Measurements from ENCODE around the gene GCC1. TPM values are rescaled to one million over a fixed set of nuclear protein-coding genes. Genes with fewer than 3 reads are reported as not detected.
A peak's percentile ranks its signal among the peaks of the same experiment; 100 is the strongest.

GCC1 gene
- total RNA-seq, 1 donor from 2014 or later, result 21.8 TPM

- peak overlapping the region; percentile 62 for H3K4me3 Mint-ChIP-seq (ENCODE audit: unreplicated experiment)
- TF ChIP-seq, protein P1, sequence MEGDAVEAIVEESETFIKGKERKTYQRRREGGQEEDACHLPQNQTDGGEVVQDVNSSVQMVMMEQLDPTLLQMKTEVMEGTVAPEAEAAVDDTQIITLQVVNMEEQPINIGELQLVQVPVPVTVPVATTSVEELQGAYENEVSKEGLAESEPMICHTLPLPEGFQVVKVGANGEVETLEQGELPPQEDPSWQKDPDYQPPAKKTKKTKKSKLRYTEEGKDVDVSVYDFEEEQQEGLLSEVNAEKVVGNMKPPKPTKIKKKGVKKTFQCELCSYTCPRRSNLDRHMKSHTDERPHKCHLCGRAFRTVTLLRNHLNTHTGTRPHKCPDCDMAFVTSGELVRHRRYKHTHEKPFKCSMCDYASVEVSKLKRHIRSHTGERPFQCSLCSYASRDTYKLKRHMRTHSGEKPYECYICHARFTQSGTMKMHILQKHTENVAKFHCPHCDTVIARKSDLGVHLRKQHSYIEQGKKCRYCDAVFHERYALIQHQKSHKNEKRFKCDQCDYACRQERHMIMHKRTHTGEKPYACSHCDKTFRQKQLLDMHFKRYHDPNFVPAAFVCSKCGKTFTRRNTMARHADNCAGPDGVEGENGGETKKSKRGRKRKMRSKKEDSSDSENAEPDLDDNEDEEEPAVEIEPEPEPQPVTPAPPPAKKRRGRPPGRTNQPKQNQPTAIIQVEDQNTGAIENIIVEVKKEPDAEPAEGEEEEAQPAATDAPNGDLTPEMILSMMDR (IDR thresholded peaks at IDR 0.05; ENCODE audit: unreplicated experiment), result no peak
- H3K36me3 Mint-ChIP-seq (ENCODE audit: low read depth, unreplicated experiment), result peaks cover 30% of the 10 kb centered on the region
- H3K27ac Mint-ChIP-seq (ENCODE audit: unreplicated experiment), result no peak overlapping the region
- peaks cover 17% of the 10 kb centered on the region for H3K27me3 Mint-ChIP-seq (ENCODE audit: unreplicated experiment)
- no peaks in the 10 kb centered on the region for H3K9me3 Mint-ChIP-seq (ENCODE audit: unreplicated experiment)
- no peak for DNase-seq (ENCODE audit: low spot score)
- H3K4me1 Mint-ChIP-seq (ENCODE audit: unreplicated experiment), result peaks cover 27% of the 10 kb centered on the region
These were observed 6.2 kb upstream of the GCC1 start for GRCh38 chr7:127591591-127591990.

DNA sequence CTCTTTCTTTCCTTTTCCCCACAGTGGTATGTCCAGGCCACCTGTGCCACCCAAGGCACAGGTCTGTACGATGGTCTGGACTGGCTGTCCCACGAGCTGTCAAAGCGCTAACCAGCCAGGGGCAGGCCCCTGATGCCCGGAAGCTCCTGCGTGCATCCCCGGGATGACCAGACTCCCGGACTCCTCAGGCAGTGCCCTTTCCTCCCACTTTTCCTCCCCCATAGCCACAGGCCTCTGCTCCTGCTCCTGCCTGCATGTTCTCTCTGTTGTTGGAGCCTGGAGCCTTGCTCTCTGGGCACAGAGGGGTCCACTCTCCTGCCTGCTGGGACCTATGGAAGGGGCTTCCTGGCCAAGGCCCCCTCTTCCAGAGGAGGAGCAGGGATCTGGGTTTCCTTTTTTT lies 5.8 kb upstream of the GCC1 start:
- Mint-ChIP-seq H3K4me1 (ENCODE audit: unreplicated experiment) (peaks cover 31% of the 10 kb centered on the region), H3K9me3 (ENCODE audit: unreplicated experiment) (no peaks in the 10 kb centered on the region), H3K36me3 (ENCODE audit: low read depth, unreplicated experiment) (peaks cover 30% of the 10 kb centered on the region), H3K4me3 (ENCODE audit: unreplicated experiment) (peak overlapping the region; percentile 62), H3K27ac (ENCODE audit: unreplicated experiment) (no peak overlapping the region), H3K27me3 (ENCODE audit: unreplicated experiment) (peaks cover 21% of the 10 kb centered on the region)
- DNase-seq (ENCODE audit: low spot score), result no peak
- TF ChIP-seq, protein P1 (IDR thresholded peaks at IDR 0.05; ENCODE audit: unreplicated experiment), result no peak

- Mint-ChIP-seq H3K4me1 (ENCODE audit: unreplicated experiment) (peaks cover 37% of the 10 kb centered on the region), H3K4me3 (ENCODE audit: unreplicated experiment) (peak overlapping the region; percentile 99), H3K36me3 (ENCODE audit: low read depth, unreplicated experiment) (peaks cover 29% of the 10 kb centered on the region), H3K9me3 (ENCODE audit: unreplicated experiment) (no peaks in the 10 kb centered on the region), H3K27me3 (ENCODE audit: unreplicated experiment) (peaks cover 21% of the 10 kb centered on the region), H3K27ac (ENCODE audit: unreplicated experiment) (no peak overlapping the region)
- TF ChIP-seq, protein P1 (IDR thresholded peaks at IDR 0.05; ENCODE audit: unreplicated experiment), result no peak
- no peak for DNase-seq (ENCODE audit: low spot score)
These were observed 4.5 kb upstream of the GCC1 start for GRCh38 chr7:127589896-127590295.

DNA sequence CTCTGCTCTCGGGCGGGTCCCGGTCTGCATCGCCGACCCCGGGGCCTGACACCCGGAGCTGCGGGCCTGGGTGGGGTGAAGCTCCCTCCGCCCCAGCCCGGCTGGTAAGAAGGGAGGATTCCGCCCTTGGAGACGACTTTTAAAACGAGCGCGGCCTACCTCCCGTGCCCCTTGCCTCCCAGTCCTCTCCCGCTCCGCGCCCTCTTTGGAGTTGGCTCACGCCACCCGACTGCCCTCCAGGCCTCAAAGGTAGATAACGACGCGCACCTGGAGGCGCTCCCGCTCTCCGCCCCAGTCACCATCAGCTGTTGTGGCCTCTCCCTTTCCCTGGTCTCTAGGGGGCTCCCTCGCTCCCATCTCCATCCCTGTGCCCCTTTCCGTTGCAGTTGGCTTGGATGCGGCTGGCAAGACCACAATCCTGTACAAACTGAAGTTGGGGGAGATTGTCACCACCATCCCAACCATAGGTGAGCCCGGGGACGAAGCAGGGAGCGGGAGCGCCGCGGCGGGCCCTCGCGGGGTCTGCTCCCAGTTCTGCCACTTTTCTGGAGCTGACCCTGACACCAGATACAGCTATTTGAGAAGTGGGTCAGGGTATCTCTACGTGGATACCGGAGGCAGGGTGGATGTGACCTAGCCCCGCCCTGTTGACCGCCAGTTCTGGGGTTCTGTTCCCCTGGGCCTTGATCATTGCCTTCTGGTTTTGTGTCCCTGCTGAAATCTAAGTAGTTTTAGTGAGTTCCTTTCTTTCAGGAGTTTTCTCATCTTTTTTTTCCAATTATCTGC lies 3.5 kb upstream of the GCC1 start:
- peak overlapping the region; percentile 88 for H3K27ac Mint-ChIP-seq (ENCODE audit: unreplicated experiment)
- H3K4me3 Mint-ChIP-seq (ENCODE audit: unreplicated experiment), result peak overlapping the region; percentile 99

More for the DNA sequence above, 3.5 kb upstream of the GCC1 start:
- TF ChIP-seq, protein P1 (IDR thresholded peaks at IDR 0.05; ENCODE audit: unreplicated experiment), result no peak
- DNase-seq (ENCODE audit: low spot score), result peak; percentile 64
- no peaks in the 10 kb centered on the region for H3K9me3 Mint-ChIP-seq (ENCODE audit: unreplicated experiment)
- H3K4me1 Mint-ChIP-seq (ENCODE audit: unreplicated experiment), result peaks cover 47% of the 10 kb centered on the region
- peaks cover 18% of the 10 kb centered on the region for H3K27me3 Mint-ChIP-seq (ENCODE audit: unreplicated experiment)
- H3K36me3 Mint-ChIP-seq (ENCODE audit: low read depth, unreplicated experiment), result peaks cover 25% of the 10 kb centered on the region
